A549 (cell line): ENCODE data around the gene KCNG3. TPM values are rescaled to one million over a fixed set of nuclear protein-coding genes. Genes with fewer than 3 reads are reported as not detected.

ENCODE experiments used
- ATAC-seq, 2 experiments: fragments of 200-7000 bp in 1 of 2; fragments of >200 bp in 1 of 2; cut with Nextera tagmentation in 1 of 2; cut with Tn5 transposase in 1 of 2; 3 replicates each; pipeline versions ENCODE4 v1.8.0 to v1.9.1; 2018 to 2020; ENCODE audit warnings: mild to moderate bottlenecking in 1 of 2, moderate library complexity in 1 of 2
- CTCF ChIA-PET: fragments of 300-600 bp; sonication (Branson Sonifier 250); formaldehyde crosslinking; extraction: SDS; loops from one replicate; lab custom pipeline; 2021; ENCODE audit warnings: antibody characterized with exemption, inconsistent platforms; lab: Yijun Ruan, JAX
- POLR2A ChIA-PET: fragments of 350-600 bp; formaldehyde crosslinking; extraction: SDS; loops from one replicate; lab custom pipeline; 2021; ENCODE audit warnings: antibody characterized with exemption, inconsistent platforms; lab: Yijun Ruan, JAX
- DNase-seq, 2 experiments: peaks; one replicate each; pipeline versions ENCODE4 v3.0.0 to v3.0.0-alpha.2; 2011 to 2016; ENCODE audit warnings: low read depth in 1 of 2, low spot score in 1 of 2
- FAIRE-seq: peaks from 2 replicates; lab custom pipeline; 2011; peaks lifted over from hg19 to GRCh38; lab: Jason Lieb, UNC
- H3K27ac ChIP-seq, 2 experiments: fragments of >200 bp; sonication (Bioruptor Twin); formaldehyde crosslinking; 3 replicates each; pipeline ENCODE4 v1.5.1; 2016 to 2017
- H3K4me1 ChIP-seq: fragments of >200 bp; sonication (Bioruptor Twin); formaldehyde crosslinking; 3 replicates; pipeline ENCODE4 v1.6.1; 2016
- H3K4me2 ChIP-seq: fragments of >200 bp; sonication (Bioruptor Twin); formaldehyde crosslinking; 3 replicates; pipeline ENCODE4 v1.6.1; 2016
- H3K4me3 ChIP-seq: fragments of >200 bp; sonication (Bioruptor Twin); formaldehyde crosslinking; 3 replicates; pipeline ENCODE4 v1.5.1; 2016
- H3K9me3 ChIP-seq: fragments of >200 bp; sonication (Bioruptor Twin); formaldehyde crosslinking; 3 replicates; pipeline ENCODE4 v1.6.1; 2016
- CHD2 ChIP-seq: fragments of 150-350 bp; IDR thresholded peaks from 2 replicates; pipeline ENCODE4 v1.6.1; 2014; ENCODE audit warnings: low read length; ENCODE audit not compliant: partially characterized antibody
- FOSB ChIP-seq: fragments of 250-450 bp; sonication (Bioruptor Pico); IDR thresholded peaks from 2 replicates; pipeline ENCODE4 v1.5.0; 2020; ENCODE audit warnings: mild to moderate bottlenecking, moderate library complexity
- KDM5A ChIP-seq: fragments of 200-600 bp; sonication (generic); IDR thresholded peaks from 2 replicates; pipeline ENCODE4 v1.6.1; 2016; ENCODE audit warnings: antibody characterized with exemption, mild to moderate bottlenecking
- MAZ ChIP-seq: fragments of 150-350 bp; IDR thresholded peaks from 2 replicates; pipeline ENCODE4 v1.6.1; 2014; ENCODE audit warnings: antibody characterized with exemption, low read depth, low read length, borderline replicate concordance
- NFE2L2 ChIP-seq: fragments of 150-350 bp; conservative IDR thresholded peaks from 2 replicates; pipeline ENCODE4 v1.6.1; 2014; ENCODE audit warnings: low read length
- NR3C1 ChIP-seq: fragments of >200 bp; sonication (Bioruptor Twin); formaldehyde crosslinking; IDR thresholded peaks from 3 replicates; pipeline ENCODE4 v1.6.1; 2017
- RAD21 ChIP-seq, 2 experiments: fragments of >200 bp in 1 of 2; sonication (Bioruptor Twin) in 1 of 2; formaldehyde crosslinking in 1 of 2; IDR thresholded peaks in 1 of 2; conservative IDR thresholded peaks in 1 of 2; 2 replicates in 1 of 2; 3 replicates in 1 of 2; pipeline ENCODE4 v1.6.1; 2012 to 2018; ENCODE audit warnings: inconsistent platforms in 1 of 2
- RARB ChIP-seq: fragments of 250-450 bp; sonication (Bioruptor Pico); IDR thresholded peaks from 2 replicates; pipeline ENCODE4 v1.8.0; 2021; ENCODE audit warnings: mild to moderate bottlenecking, moderate library complexity
- SMC3 ChIP-seq: fragments of >200 bp; sonication (Bioruptor Twin); formaldehyde crosslinking; IDR thresholded peaks from 3 replicates; pipeline ENCODE4 v1.6.1; 2018; ENCODE audit warnings: inconsistent platforms
- ZNF302 ChIP-seq: fragments of 250-450 bp; sonication (Bioruptor Pico); IDR thresholded peaks from 2 replicates; pipeline ENCODE4 v1.9.0; 2021; ENCODE audit warnings: inconsistent platforms, mild to moderate bottlenecking, moderate library complexity
- ZSCAN20 ChIP-seq: fragments of 250-450 bp; sonication (Bioruptor Pico); IDR thresholded peaks from 2 replicates; pipeline ENCODE4 v1.8.0; 2022; ENCODE audit warnings: mild to moderate bottlenecking, moderate library complexity
- WGBS: methylation state at CpG from one replicate; pipeline ENCODE4 v1.1.6; 2017; ENCODE audit errors: missing lambda C conversion rate; 5-methylcytosine and 5-hydroxymethylcytosine counted together
- polyA plus RNA-seq, 4 experiments: library from polyadenylated mRNA; depleted of rRNA in 3 of 4; stranded (reverse); fragments of >200 nt; fragmentation: RNase III in 1 of 4; extraction: RNeasy Plus Mini Kit Qiagen cat#74134 plus additional on column Dnase treatment in 1 of 4; gene quantifications; 2 replicates in 3 of 4; 3 replicates in 1 of 4; pipeline ENCODE4 v1.2.3, GENCODE V29; 2011 to 2017
- TF ChIP-seq, protein P1 (sequence below): fragments of >200 bp; sonication (Bioruptor Twin); formaldehyde crosslinking; IDR thresholded peaks from 3 replicates; pipeline ENCODE4 v1.5.1; 2016
- TF ChIP-seq, protein P2 (sequence below): fragments of 200-600 bp; sonication (generic); IDR thresholded peaks from 2 replicates; pipeline ENCODE4 v1.6.1; 2016; ENCODE audit warnings: antibody characterized with exemption, mild to moderate bottlenecking, moderate library complexity

The KCNG3 gene
- polyA plus RNA-seq, 2 of the 4 experiments (the other 2 are of a cell fraction), result 0.67 to 0.70 TPM

DNA sequence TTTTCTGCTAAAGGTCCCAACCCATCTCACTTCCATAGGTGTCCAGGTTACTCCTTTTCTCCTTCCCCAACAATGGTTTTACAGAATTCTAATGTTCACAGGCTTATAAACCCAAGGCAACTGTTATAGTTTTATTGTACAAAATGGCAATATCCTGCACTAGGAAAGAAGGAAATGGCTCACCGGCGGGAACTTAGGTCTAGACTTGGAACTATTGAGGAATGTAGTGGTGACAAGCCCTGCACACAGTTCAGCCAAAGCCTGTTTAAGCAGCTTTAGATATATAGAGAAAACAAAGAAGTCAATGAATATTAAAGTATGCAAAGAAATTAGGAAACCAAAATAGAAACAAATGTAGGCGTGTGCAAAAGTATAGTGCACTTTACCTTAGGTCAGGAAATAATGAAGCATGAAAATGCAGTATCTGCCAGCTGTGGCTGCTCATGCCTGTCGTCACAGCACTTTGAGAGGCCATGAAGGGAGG, 22.7 kb upstream of the KCNG3 start:
- POLR2A ChIA-PET, result no interaction called here
- FAIRE-seq, result no peak
- 87% methylated on average over 4 of the region's 4 CpGs for WGBS

DNA sequence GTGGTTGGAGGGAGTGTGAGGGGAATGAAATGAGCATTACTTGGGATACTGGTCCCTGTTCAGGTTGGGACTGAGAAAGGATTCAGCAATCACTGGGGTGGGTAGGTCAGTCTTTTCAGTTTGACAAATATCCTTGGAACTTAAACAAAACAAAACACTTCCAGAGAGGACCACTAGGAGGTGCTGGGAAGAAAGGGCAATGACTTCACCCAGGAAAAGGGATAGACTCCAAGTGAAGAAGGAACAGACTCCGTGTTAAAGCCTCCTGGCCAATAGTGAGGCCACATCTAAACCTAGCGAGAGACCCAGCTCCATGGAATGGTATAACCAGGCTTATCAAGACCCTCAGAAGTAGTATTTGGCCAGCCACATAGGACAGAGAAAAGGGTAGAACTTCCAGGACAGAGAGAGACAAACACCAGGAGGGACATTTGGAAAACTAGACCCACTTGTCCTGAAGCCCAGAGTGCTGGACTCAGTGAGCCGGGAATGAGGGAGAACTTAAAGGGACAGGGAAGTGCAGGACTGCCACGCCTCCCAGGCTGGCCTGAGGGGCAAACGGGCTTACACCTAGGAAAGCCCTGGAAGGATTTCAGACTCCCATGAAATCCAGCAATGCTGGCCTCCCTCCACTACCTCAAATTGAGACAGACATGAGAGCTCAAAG, 19.6 kb upstream of the KCNG3 start:
- CTCF ChIA-PET, result interaction anchor here (0.6 to 5.9 kb wide), 7 partner anchors 10 to 150 kb away, joined by 3 to 39 read pairs (median 3); no protein-coding TSS in a partner anchor
- DNase-seq (peak; percentile 67 to 76), FAIRE-seq (peak; percentile 23), ATAC-seq (peak; percentile 71 to 92)
- H3K4me1 ChIP-seq, result no peaks in the 10 kb centered on the region
- no peak overlapping the region for H3K4me3 ChIP-seq
- TF ChIP-seq, protein P1, sequence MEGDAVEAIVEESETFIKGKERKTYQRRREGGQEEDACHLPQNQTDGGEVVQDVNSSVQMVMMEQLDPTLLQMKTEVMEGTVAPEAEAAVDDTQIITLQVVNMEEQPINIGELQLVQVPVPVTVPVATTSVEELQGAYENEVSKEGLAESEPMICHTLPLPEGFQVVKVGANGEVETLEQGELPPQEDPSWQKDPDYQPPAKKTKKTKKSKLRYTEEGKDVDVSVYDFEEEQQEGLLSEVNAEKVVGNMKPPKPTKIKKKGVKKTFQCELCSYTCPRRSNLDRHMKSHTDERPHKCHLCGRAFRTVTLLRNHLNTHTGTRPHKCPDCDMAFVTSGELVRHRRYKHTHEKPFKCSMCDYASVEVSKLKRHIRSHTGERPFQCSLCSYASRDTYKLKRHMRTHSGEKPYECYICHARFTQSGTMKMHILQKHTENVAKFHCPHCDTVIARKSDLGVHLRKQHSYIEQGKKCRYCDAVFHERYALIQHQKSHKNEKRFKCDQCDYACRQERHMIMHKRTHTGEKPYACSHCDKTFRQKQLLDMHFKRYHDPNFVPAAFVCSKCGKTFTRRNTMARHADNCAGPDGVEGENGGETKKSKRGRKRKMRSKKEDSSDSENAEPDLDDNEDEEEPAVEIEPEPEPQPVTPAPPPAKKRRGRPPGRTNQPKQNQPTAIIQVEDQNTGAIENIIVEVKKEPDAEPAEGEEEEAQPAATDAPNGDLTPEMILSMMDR, result peak; percentile 63
- TF ChIP-seq SMC3 (peak; percentile 57), RAD21 (conservative IDR thresholded peaks at IDR 0.05 in 1 of 2, IDR thresholded peaks at IDR 0.05 in 1 of 2) (peak; percentile 58 to 70), NFE2L2 (no peak)
- no peaks in the 10 kb centered on the region for H3K9me3 ChIP-seq
- no peak overlapping the region for H3K27ac ChIP-seq
- 47% methylated on average over 5 of the region's 5 CpGs for WGBS
- no peak overlapping the region for H3K4me2 ChIP-seq
- POLR2A ChIA-PET, result no interaction called here

More for the DNA sequence above, 22.7 kb upstream of the KCNG3 start:
- CTCF ChIA-PET, result interaction anchor here (5.9 kb wide), 1 partner anchor 147 kb away, joined by 39 read pairs; no protein-coding TSS in a partner anchor
- Histone ChIP-seq H3K4me1 (no peaks in the 10 kb centered on the region), H3K4me2 (no peak overlapping the region), H3K9me3 (no peaks in the 10 kb centered on the region), H3K4me3 (no peak overlapping the region), H3K27ac (no peak overlapping the region)
- no peak for TF ChIP-seq KDM5A
- ATAC-seq (no peak), DNase-seq (no peak)

DNA sequence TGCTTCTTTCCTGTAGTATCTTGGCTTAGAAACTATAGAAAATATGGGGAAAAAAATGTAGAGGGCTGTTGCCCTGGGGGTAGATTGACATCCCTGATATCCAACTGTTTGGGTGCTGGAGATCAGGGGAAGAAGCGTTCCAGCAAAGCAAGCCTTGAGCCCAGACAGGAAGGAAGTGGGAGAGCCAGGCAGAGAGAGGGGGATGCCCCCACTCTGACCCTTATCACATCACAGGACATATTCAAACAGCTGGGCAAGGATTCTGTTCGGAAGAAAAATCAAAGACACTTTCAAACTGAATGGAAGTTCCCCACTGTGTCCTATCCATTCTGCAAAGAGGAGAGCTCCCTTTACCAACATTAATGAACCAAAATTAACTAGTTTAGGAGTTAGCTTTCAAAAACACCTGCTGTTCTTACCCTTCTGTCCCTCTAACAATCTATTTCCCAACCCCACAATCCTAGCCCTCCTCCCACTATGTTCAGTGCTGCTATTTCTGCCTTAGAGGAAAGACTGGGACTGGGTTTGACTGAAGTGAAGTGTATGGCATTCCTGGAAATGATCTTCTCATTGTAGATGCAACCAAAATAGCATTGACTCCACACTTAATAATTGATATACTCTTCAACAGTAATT, 16.9 kb upstream of the KCNG3 start:
- ATAC-seq, result peak in 1 of 2 experiments; percentile 27; a peak in 1 of 6 replicates
- Histone ChIP-seq H3K27ac (no peak overlapping the region), H3K4me3 (no peak overlapping the region), H3K4me2 (no peak overlapping the region)
- TF ChIP-seq, protein P1, result no peak
- no peak for TF ChIP-seq MAZ
- TF ChIP-seq NR3C1, result no peak
- TF ChIP-seq FOSB (CRISPR knock-in tag), result no peak
- TF ChIP-seq, protein P2, sequence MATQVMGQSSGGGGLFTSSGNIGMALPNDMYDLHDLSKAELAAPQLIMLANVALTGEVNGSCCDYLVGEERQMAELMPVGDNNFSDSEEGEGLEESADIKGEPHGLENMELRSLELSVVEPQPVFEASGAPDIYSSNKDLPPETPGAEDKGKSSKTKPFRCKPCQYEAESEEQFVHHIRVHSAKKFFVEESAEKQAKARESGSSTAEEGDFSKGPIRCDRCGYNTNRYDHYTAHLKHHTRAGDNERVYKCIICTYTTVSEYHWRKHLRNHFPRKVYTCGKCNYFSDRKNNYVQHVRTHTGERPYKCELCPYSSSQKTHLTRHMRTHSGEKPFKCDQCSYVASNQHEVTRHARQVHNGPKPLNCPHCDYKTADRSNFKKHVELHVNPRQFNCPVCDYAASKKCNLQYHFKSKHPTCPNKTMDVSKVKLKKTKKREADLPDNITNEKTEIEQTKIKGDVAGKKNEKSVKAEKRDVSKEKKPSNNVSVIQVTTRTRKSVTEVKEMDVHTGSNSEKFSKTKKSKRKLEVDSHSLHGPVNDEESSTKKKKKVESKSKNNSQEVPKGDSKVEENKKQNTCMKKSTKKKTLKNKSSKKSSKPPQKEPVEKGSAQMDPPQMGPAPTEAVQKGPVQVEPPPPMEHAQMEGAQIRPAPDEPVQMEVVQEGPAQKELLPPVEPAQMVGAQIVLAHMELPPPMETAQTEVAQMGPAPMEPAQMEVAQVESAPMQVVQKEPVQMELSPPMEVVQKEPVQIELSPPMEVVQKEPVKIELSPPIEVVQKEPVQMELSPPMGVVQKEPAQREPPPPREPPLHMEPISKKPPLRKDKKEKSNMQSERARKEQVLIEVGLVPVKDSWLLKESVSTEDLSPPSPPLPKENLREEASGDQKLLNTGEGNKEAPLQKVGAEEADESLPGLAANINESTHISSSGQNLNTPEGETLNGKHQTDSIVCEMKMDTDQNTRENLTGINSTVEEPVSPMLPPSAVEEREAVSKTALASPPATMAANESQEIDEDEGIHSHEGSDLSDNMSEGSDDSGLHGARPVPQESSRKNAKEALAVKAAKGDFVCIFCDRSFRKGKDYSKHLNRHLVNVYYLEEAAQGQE, result no peak
- no peak for TF ChIP-seq CHD2
- no peak for TF ChIP-seq ZNF302
- TF ChIP-seq ZSCAN20 (CRISPR knock-in tag), result no peak
- TF ChIP-seq RARB (CRISPR knock-in tag), result no peak
- TF ChIP-seq, all 56 proteins: peak for 0
- Histone ChIP-seq H3K9me3 (no peaks in the 10 kb centered on the region), H3K4me1 (no peaks in the 10 kb centered on the region)
- ChIA-PET CTCF (interaction anchor here (0.6 to 5.9 kb wide), 6 partner anchors 13 to 169 kb away, joined by 3 to 39 read pairs (median 4); no protein-coding TSS in a partner anchor), POLR2A (interaction anchor here (0.6 kb wide), 1 partner anchor 611 kb away, joined by 3 read pairs; no protein-coding TSS in a partner anchor)
- WGBS, result 57% methylated on average over 2 of the region's 2 CpGs
- DNase-seq (no peak), FAIRE-seq (no peak)
